CD14-positive monocyte (primary cell): ENCODE measurements around the gene LIN9. TPM values are rescaled to one million over a fixed set of nuclear protein-coding genes. Genes with fewer than 3 reads are reported as not detected.

Source experiments
- DNase-seq, 3 donors: peaks; one replicate each; pipeline ENCODE4 v3.0.0-alpha.2; 2011 to 2022
- H2AFZ ChIP-seq: 2 replicates; pipeline ENCODE4 v1.6.0; 2012; ENCODE audit warnings: mild to moderate bottlenecking, low read depth, low read length, inconsistent platforms; ENCODE audit not compliant: insufficient read depth, poor library complexity, severe bottlenecking
- H3K27ac ChIP-seq, 2 donors: 1 replicate in 1 of 2; 2 replicates in 1 of 2; pipeline ENCODE4 v1.5.1; 2012 to 2013; ENCODE audit warnings: low read length in 2 of 2, control low read depth in 1 of 2, inconsistent platforms in 1 of 2, low read depth in 1 of 2, mild to moderate bottlenecking in 1 of 2
- H3K27me3 ChIP-seq, 2 donors: one replicate each; pipeline versions ENCODE4 v1.6.0 to v1.6.1; 2011 to 2013; ENCODE audit warnings: low read length in 2 of 2; ENCODE audit not compliant: control insufficient read depth in 2 of 2, insufficient read depth in 2 of 2
- H3K36me3 ChIP-seq, 2 donors: replicated peaks in 1 of 2; 1 replicate in 1 of 2; 2 replicates in 1 of 2; pipeline versions ENCODE4 v1.5.1 to v1.6.1; 2012 to 2013; ENCODE audit warnings: low read length in 2 of 2, control low read depth in 1 of 2, inconsistent platforms in 1 of 2, mild to moderate bottlenecking in 1 of 2; ENCODE audit not compliant: insufficient read depth in 2 of 2, control insufficient read depth in 1 of 2
- H3K4me1 ChIP-seq, 2 donors: 1 replicate in 1 of 2; 2 replicates in 1 of 2; pipeline versions ENCODE4 v1.5.1 to v1.6.1; 2012 to 2013; ENCODE audit warnings: low read length in 2 of 2, control low read depth in 1 of 2, inconsistent platforms in 1 of 2, mild to moderate bottlenecking in 1 of 2, moderate library complexity in 1 of 2; ENCODE audit not compliant: insufficient read depth in 2 of 2, control insufficient read depth in 1 of 2
- H3K4me2 ChIP-seq: replicated peaks from 2 replicates; pipeline ENCODE3; 2012; ENCODE audit warnings: low read length, moderate library complexity, mild to moderate bottlenecking; ENCODE audit not compliant: poor library complexity, severe bottlenecking; ENCODE audit errors: extremely low read depth
- H3K4me3 ChIP-seq, 3 experiments: fragments of 200-600 bp in 1 of 3; sonication (generic) in 1 of 3; replicated peaks in 1 of 3; 1 replicate in 2 of 3; 2 replicates in 1 of 3; pipeline ENCODE4 v1.5.1; 2011 to 2013; ENCODE audit warnings: low read length in 3 of 3, mild to moderate bottlenecking in 3 of 3, control low read depth in 2 of 3, low read depth in 2 of 3, inconsistent platforms in 1 of 3, moderate library complexity in 1 of 3
- H3K79me2 ChIP-seq: 2 replicates; pipeline ENCODE4 v1.6.0; 2012; ENCODE audit warnings: mild to moderate bottlenecking, control low read depth, inconsistent platforms, low read length, moderate library complexity; ENCODE audit not compliant: insufficient read depth
- H3K9ac ChIP-seq: 2 replicates; pipeline ENCODE4 v1.6.0; 2017; ENCODE audit warnings: low read length, mild to moderate bottlenecking; ENCODE audit not compliant: insufficient read depth, poor library complexity, severe bottlenecking
- H3K9me3 ChIP-seq, 2 donors: replicated peaks in 1 of 2; 1 replicate in 1 of 2; 2 replicates in 1 of 2; pipeline versions ENCODE4 v1.5.1 to v1.6.1; 2012 to 2013; ENCODE audit warnings: low read length in 2 of 2, control low read depth in 1 of 2; ENCODE audit not compliant: control insufficient read depth in 1 of 2, insufficient read depth in 1 of 2
- H4K20me1 ChIP-seq: 2 replicates; pipeline ENCODE4 v1.6.0; 2012; ENCODE audit warnings: mild to moderate bottlenecking, low read length, control low read depth, moderate library complexity; ENCODE audit not compliant: insufficient read depth
- H3K27ac Mint-ChIP-seq, 7 donors: one replicate each; pipeline ENCODE4 v1.8.0; 2020; ENCODE audit warnings: mild to moderate bottlenecking in 7 of 7, mixed read lengths in 7 of 7, moderate library complexity in 6 of 7, inconsistent platforms in 2 of 7
- H3K27me3 Mint-ChIP-seq, 3 donors: one replicate each; pipeline ENCODE4 v1.8.0; 2021 to 2022; ENCODE audit warnings: low read depth in 3 of 3, mild to moderate bottlenecking in 3 of 3, mixed read lengths in 3 of 3, moderate library complexity in 3 of 3, inconsistent platforms in 1 of 3
- H3K36me3 Mint-ChIP-seq, 2 donors: one replicate each; pipeline ENCODE4 v1.8.0; 2020; ENCODE audit warnings: mixed read lengths in 2 of 2, inconsistent platforms in 1 of 2, mild to moderate bottlenecking in 1 of 2
- H3K4me1 Mint-ChIP-seq: one replicate; pipeline ENCODE4 v1.8.0; 2020; ENCODE audit warnings: mild to moderate bottlenecking, mixed read lengths
- H3K4me3 Mint-ChIP-seq, 2 donors: one replicate each; pipeline ENCODE4 v1.8.0; 2020; ENCODE audit warnings: mild to moderate bottlenecking in 2 of 2, mixed read lengths in 2 of 2, moderate library complexity in 1 of 2
- H3K9me3 Mint-ChIP-seq, 7 donors: one replicate each; pipeline ENCODE4 v1.8.0; 2020 to 2022; ENCODE audit warnings: mixed read lengths in 7 of 7, mild to moderate bottlenecking in 6 of 7, moderate library complexity in 6 of 7, inconsistent platforms in 2 of 7
- WGBS: methylation state at CpG from one replicate; pipeline ENCODE4 v1.1.5; 2013; ENCODE audit warnings: missing lambda C conversion rate; ENCODE audit not compliant: insufficient coverage; 5-methylcytosine and 5-hydroxymethylcytosine counted together
- intact Hi-C, 2 donors: fragments of 100-400 bp; cut with micrococcal nuclease; formaldehyde crosslinking; loops; one replicate each; pipeline versions ENCODE4 v1.15.0 to v1.15.1; 2023
- polyA plus RNA-seq, 3 donors: library from polyadenylated mRNA; depleted of rRNA in 1 of 3; unstranded in 2 of 3; stranded (reverse) in 1 of 3; fragments of 300-500 nt in 2 of 3; fragments of >200 nt in 1 of 3; fragmentation: Illumina TruSeq in 2 of 3; gene quantifications; 1 replicate in 2 of 3; 2 replicates in 1 of 3; pipeline ENCODE4 v1.2.3, GENCODE V29; 2012 to 2021
- TF ChIP-seq, protein P1 (sequence below): fragments of 200-600 bp; IDR thresholded peaks from one replicate; pipeline ENCODE4 v1.8.0; 2022; ENCODE audit warnings: antibody characterized with exemption, mild to moderate bottlenecking

LIN9 gene
- polyA plus RNA-seq, 3 donors = 0.56 to 1.3 (median 0.76) TPM

DNA sequence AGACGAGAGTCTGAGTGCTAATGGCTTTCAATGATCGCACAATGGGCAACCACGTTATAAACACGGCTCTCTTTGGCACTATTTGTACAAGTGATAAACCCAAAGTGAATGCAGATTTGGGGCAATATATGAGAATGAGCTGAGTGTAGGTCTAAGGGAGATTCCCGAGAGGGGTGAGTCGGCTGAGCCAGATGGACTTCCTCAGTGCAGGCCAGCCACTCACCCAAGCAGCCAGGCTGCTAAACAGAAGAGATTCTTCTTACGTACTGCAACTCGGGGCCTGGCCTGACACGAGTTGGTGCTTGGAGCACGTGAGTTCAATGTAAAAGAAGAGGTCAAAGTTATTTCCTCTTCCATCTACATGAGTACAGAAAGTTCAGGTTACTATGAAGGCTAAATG lies 91.7 kb downstream of the LIN9 start:
- WGBS = 96% methylated on average over 5 of the region's 10 CpGs
- no peak overlapping the region for H3K4me3 ChIP-seq
- Mint-ChIP-seq H3K27me3 (peaks cover 10 to 18% (median 10%) of the 10 kb centered on the region in 3 donors), H3K9me3 (peaks cover 0 to 3% (median 0%) of the 10 kb centered on the region in 7 donors), H3K27ac (no peak overlapping the region), H3K36me3 (no peaks in the 10 kb centered on the region), H3K4me3 (no peak overlapping the region), H3K4me1 (no peaks in the 10 kb centered on the region)
- TF ChIP-seq, protein P1, sequence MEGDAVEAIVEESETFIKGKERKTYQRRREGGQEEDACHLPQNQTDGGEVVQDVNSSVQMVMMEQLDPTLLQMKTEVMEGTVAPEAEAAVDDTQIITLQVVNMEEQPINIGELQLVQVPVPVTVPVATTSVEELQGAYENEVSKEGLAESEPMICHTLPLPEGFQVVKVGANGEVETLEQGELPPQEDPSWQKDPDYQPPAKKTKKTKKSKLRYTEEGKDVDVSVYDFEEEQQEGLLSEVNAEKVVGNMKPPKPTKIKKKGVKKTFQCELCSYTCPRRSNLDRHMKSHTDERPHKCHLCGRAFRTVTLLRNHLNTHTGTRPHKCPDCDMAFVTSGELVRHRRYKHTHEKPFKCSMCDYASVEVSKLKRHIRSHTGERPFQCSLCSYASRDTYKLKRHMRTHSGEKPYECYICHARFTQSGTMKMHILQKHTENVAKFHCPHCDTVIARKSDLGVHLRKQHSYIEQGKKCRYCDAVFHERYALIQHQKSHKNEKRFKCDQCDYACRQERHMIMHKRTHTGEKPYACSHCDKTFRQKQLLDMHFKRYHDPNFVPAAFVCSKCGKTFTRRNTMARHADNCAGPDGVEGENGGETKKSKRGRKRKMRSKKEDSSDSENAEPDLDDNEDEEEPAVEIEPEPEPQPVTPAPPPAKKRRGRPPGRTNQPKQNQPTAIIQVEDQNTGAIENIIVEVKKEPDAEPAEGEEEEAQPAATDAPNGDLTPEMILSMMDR = no peak
- no peaks in the 10 kb centered on the region for H3K79me2 ChIP-seq
- no peak for DNase-seq
- no peaks in the 10 kb centered on the region for H4K20me1 ChIP-seq
- H2AFZ ChIP-seq = no peak overlapping the region
- intact Hi-C loops = no loop called here
- H3K27ac ChIP-seq = no peak overlapping the region
- no peak overlapping the region for H3K9ac ChIP-seq
- H3K4me2 ChIP-seq = no peak overlapping the region
- no peaks in the 10 kb centered on the region for H3K4me1 ChIP-seq
- H3K27me3 ChIP-seq = peaks cover 3% of the 10 kb centered on the region in 2 donors
- H3K9me3 ChIP-seq = no peaks in the 10 kb centered on the region
- H3K36me3 ChIP-seq = no peaks in the 10 kb centered on the region

DNA sequence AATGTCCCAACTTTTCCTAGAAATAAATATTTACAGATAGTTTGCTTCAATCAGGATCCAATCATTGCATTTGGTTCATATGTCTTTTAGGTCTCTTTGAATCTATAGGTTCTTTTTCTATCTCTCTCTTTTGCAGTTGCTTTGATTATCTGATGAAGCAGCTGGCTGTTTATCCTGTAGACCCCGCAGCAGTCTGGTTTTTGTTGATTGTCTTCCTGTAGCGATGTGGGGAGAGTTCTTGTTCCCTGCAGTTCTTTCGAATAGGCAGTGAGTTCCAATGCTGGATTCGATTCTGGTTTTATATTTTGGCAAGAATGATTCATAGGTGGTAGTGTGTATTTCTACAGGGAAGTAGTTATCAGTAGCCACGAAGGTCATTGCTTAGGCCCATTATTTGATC lies 92.9 kb downstream of the LIN9 start:
- no peaks in the 10 kb centered on the region for H3K9me3 ChIP-seq
- H3K4me3 Mint-ChIP-seq = no peak overlapping the region
- WGBS = 52% methylated on average over 4 of the region's 5 CpGs
- TF ChIP-seq, protein P1 = no peak
- H3K4me2 ChIP-seq = no peak overlapping the region
- intact Hi-C loops = no loop called here
- H3K4me1 ChIP-seq = no peaks in the 10 kb centered on the region
- no peaks in the 10 kb centered on the region for H3K27me3 ChIP-seq
- peaks cover 5 to 10% (median 6%) of the 10 kb centered on the region in 3 donors for H3K27me3 Mint-ChIP-seq
- H4K20me1 ChIP-seq = no peaks in the 10 kb centered on the region
- no peak overlapping the region for H3K27ac Mint-ChIP-seq
- H3K36me3 Mint-ChIP-seq = no peaks in the 10 kb centered on the region
- no peak overlapping the region for H3K4me3 ChIP-seq
- DNase-seq = no peak
- no peak overlapping the region for H3K27ac ChIP-seq
- H3K4me1 Mint-ChIP-seq = no peaks in the 10 kb centered on the region
- no peak overlapping the region for H3K9ac ChIP-seq
- H3K79me2 ChIP-seq = no peaks in the 10 kb centered on the region
- H3K36me3 ChIP-seq = no peaks in the 10 kb centered on the region
- H2AFZ ChIP-seq = no peak overlapping the region
- H3K9me3 Mint-ChIP-seq = peaks cover 0 to 3% (median 0%) of the 10 kb centered on the region in 7 donors
